GM23248 (cell line): ENCODE measurements around the gene OMP. TPM values are rescaled to one million over a fixed set of nuclear protein-coding genes. Genes with fewer than 3 reads are reported as not detected.
A peak's percentile ranks its signal among the peaks of the same experiment; 100 is the strongest.

ENCODE experiments used
- DNase-seq: peaks from one replicate; pipeline ENCODE4 v3.0.0-alpha.2; 2015
- H2AFZ ChIP-seq: fragments of 200-600 bp; sonication (generic); 2 replicates; pipeline ENCODE4 v1.6.1; 2016; ENCODE audit warnings: antibody characterized with exemption
- H3F3A ChIP-seq: fragments of 200-600 bp; sonication (generic); 2 replicates; pipeline ENCODE4 v1.6.1; 2016; ENCODE audit warnings: mild to moderate bottlenecking, antibody characterized with exemption, mixed run types; ENCODE audit not compliant: insufficient read depth
- H3K27ac ChIP-seq: fragments of 200-600 bp; sonication (generic); 2 replicates; pipeline ENCODE4 v1.5.1; 2016; ENCODE audit warnings: mild to moderate bottlenecking
- H3K27me3 ChIP-seq: fragments of 200-600 bp; sonication (generic); replicated peaks from 2 replicates; pipeline ENCODE4 v1.6.1; 2016; ENCODE audit warnings: mild to moderate bottlenecking; ENCODE audit not compliant: insufficient read depth
- H3K36me3 ChIP-seq: fragments of 200-600 bp; sonication (generic); 2 replicates; pipeline ENCODE4 v1.6.1; 2016; ENCODE audit warnings: low read depth, mild to moderate bottlenecking
- H3K4me1 ChIP-seq: fragments of 200-600 bp; sonication (generic); 2 replicates; pipeline ENCODE4 v1.6.1; 2016; ENCODE audit warnings: mild to moderate bottlenecking; ENCODE audit not compliant: insufficient read depth
- H3K4me2 ChIP-seq: fragments of 200-600 bp; sonication (generic); one replicate; pipeline ENCODE4 v1.6.1; 2016; ENCODE audit warnings: mild to moderate bottlenecking; ENCODE audit not compliant: unreplicated experiment
- H3K4me3 ChIP-seq: fragments of 200-600 bp; sonication (generic); 2 replicates; pipeline ENCODE4 v1.5.1; 2016; ENCODE audit warnings: mild to moderate bottlenecking
- H3K79me2 ChIP-seq: fragments of 200-600 bp; sonication (generic); 2 replicates; pipeline ENCODE4 v1.6.1; 2016; ENCODE audit warnings: mild to moderate bottlenecking; ENCODE audit not compliant: insufficient read depth
- H3K9ac ChIP-seq: fragments of 200-600 bp; sonication (generic); 2 replicates; pipeline ENCODE4 v1.6.1; 2016; ENCODE audit warnings: mild to moderate bottlenecking
- H3K9me2 ChIP-seq: fragments of 200-600 bp; sonication (generic); 2 replicates; pipeline ENCODE4 v1.6.1; 2016; ENCODE audit warnings: mixed run types, mild to moderate bottlenecking, moderate library complexity; ENCODE audit not compliant: insufficient read depth
- H3K9me3 ChIP-seq: fragments of 200-600 bp; sonication (generic); one replicate; pipeline ENCODE4 v1.6.1; 2017; ENCODE audit warnings: low read depth
- H4K20me1 ChIP-seq: fragments of 200-600 bp; sonication (generic); 2 replicates; pipeline ENCODE4 v1.6.0; 2016; ENCODE audit not compliant: insufficient read depth
- EZH2 ChIP-seq: fragments of 200-600 bp; sonication (generic); IDR thresholded peaks from 2 replicates; pipeline ENCODE4 v1.6.1; 2018; ENCODE audit warnings: antibody characterized with exemption, mild to moderate bottlenecking; ENCODE audit not compliant: insufficient read depth, poor library complexity, severe bottlenecking
- EZH2phosphoT487 ChIP-seq: fragments of 200-600 bp; sonication (generic); IDR thresholded peaks from 2 replicates; pipeline ENCODE4 v1.6.1; 2018; ENCODE audit warnings: antibody characterized with exemption, moderate library complexity, mild to moderate bottlenecking, low read depth; ENCODE audit not compliant: insufficient read depth
- WGBS, 2 experiments: methylation state at CpG; one replicate each; pipeline ENCODE4 v1.1.6; 2015 to 2017; ENCODE audit warnings: low lambda C conversion rate in 2 of 2, low coverage in 1 of 2; ENCODE audit errors: missing lambda C conversion rate in 2 of 2; 5-methylcytosine and 5-hydroxymethylcytosine counted together
- in situ Hi-C: fragments of 300-500 bp; cut with MboI; formaldehyde crosslinking; loops from 2 replicates; pipeline ENCODE4 v1.15.0; 2020
- polyA plus RNA-seq: library from polyadenylated mRNA; unstranded; fragments of >200 nt; fragmentation: Nextera tagmentation; extraction: Ambion mirVana; gene quantifications from 2 replicates; pipeline ENCODE4 v1.2.1, GENCODE V29; 2016
- total RNA-seq: library from RNA; depleted of rRNA; stranded (reverse); fragments of >200 nt; shearing (Covaris generic); gene quantifications from 2 replicates; pipeline ENCODE4 v1.2.3, GENCODE V29; 2014

OMP gene
- total and polyA plus RNA-seq, 2 experiments from 2014 or later, result not detected

DNA sequence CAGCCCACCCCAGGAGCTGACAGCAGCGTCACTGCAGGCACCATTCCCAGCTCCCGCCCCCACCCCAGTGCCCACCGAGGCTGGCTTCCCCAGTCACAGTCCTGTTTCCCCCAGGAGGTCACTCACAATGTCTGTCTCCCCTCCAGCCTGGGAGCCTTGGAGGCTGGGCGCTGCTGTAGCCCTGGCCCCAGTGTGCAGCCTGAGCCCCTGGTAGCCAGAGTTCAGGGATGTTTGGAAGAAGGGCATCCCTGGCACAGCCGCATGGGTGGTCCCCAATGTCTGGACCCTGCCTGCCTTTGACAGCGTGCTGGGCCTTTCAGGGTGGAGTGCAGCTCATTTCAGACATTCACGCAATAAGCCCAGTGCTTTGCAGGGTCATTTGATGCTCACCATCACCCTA lies 31.6 kb upstream of the OMP start:
- H3K27ac ChIP-seq, result no peak overlapping the region
- no peaks in the 10 kb centered on the region for H3K36me3 ChIP-seq
- no peak overlapping the region for H3K4me2 ChIP-seq
- peaks cover 69% of the 10 kb centered on the region for H3K79me2 ChIP-seq
- DNase-seq, result no peak
- H3K4me1 ChIP-seq, result peaks cover 43% of the 10 kb centered on the region
- H3K9ac ChIP-seq, result no peak overlapping the region
- 90 to 96% methylated on average over 7 of the region's 7 CpGs for WGBS, 2 experiments
- H2AFZ ChIP-seq, result no peak overlapping the region
- H3F3A ChIP-seq, result peaks cover 30% of the 10 kb centered on the region
- no peaks in the 10 kb centered on the region for H3K9me3 ChIP-seq
- in situ Hi-C loops, result no loop called here
- H3K27me3 ChIP-seq, result no peaks in the 10 kb centered on the region
- no peaks in the 10 kb centered on the region for H4K20me1 ChIP-seq
- no peak for TF ChIP-seq EZH2phosphoT487
- no peak for TF ChIP-seq EZH2
- H3K4me3 ChIP-seq, result no peak overlapping the region
- no peaks in the 10 kb centered on the region for H3K9me2 ChIP-seq

DNA sequence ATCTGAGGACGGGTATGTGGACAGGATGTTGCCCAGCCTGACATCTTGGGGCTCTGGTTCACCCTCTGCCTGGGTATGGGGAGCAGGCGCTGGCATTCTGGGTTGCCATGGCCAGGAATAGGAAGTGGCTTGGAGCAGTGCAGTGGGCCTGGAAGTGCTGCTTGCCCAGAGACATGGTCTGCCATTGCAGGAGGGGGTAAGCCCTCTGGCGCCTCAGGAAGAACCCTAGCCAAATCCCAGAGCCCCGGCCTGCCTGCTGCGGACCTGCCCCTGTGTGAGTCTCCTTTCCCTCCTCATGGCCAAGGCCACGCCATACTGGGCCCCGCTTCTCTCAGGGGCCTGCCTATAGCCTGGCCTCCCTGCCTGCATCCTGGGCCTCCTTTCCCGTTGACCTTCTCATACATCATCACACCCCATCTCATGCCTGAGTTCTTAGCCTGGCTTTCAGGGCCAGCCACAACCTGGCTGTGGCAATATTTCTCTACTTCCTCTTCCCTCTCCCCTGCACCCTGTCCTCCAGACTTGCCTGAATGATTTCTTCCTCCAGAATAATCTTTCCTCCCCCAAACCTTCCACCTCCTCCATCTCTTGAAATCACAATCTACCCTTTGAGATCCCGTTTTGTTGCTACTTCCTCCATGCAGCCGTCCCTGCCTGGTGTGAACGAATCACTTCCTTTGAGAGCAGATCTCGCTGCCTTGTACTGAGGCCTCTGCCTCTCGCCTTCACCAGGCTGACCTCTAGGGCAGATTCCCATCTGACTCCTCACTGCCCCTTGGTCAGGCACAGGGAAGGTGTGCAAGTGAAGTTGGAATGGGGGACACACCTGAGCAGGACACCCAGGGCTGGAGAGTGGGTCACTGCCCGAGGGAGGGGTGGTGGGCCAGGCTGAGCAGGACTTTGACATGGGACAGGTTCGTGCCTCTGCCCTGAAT lies 30.7 kb upstream of the OMP start:
- H3K9me2 ChIP-seq, result no peaks in the 10 kb centered on the region
- no peaks in the 10 kb centered on the region for H3K36me3 ChIP-seq
- peak overlapping the region; percentile 85 for H3K9ac ChIP-seq
- no peaks in the 10 kb centered on the region for H4K20me1 ChIP-seq
- H3K27ac ChIP-seq, result peak overlapping the region; percentile 99
- H2AFZ ChIP-seq, result peak overlapping the region; percentile 10; the same call in 1 of the 2 replicates
- H3K79me2 ChIP-seq, result peaks cover 77% of the 10 kb centered on the region
- 61 to 65% methylated on average over 12 of the region's 15 CpGs for WGBS, 2 experiments
- no peak overlapping the region for H3K4me3 ChIP-seq
- no peaks in the 10 kb centered on the region for H3K9me3 ChIP-seq
- peaks cover 43% of the 10 kb centered on the region for H3K4me1 ChIP-seq
- DNase-seq, result peak; percentile 67
- TF ChIP-seq EZH2, result no peak
- no peak for TF ChIP-seq EZH2phosphoT487
- in situ Hi-C loops, result no loop called here
- peak overlapping the region; percentile 46 for H3K4me2 ChIP-seq
- peaks cover 30% of the 10 kb centered on the region for H3F3A ChIP-seq
- H3K27me3 ChIP-seq, result no peaks in the 10 kb centered on the region

DNA sequence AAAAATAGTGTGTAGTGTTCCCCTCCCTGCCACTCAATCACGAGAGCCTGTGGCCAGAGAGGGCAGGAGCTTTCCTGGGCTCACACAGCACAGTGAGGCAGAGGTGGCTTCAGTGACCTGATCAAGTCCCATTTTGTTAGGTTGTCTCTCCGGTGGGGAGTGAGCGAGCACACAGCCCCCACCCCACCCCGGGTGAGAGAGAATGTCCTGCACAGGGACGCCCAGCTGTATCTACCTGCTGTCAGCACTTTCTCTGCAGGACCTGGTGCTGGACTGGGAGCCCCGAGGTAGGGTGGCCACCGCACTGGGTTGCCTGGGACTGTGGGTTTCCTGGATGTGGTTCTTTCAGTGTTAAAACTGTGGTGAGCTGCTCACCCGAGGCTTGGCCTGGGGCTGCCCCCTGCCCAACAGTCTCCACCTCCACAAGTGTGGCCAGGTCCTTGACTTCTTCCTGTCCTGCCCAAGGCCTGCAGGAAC lies 29.8 kb upstream of the OMP start:
- Histone ChIP-seq H4K20me1 (no peaks in the 10 kb centered on the region), H2AFZ (peak overlapping the region; percentile 57; the same call in 1 of the 2 replicates)
- 43 to 49% methylated on average over 6 to 8 of the region's 8 CpGs for WGBS, 2 experiments

DNA sequence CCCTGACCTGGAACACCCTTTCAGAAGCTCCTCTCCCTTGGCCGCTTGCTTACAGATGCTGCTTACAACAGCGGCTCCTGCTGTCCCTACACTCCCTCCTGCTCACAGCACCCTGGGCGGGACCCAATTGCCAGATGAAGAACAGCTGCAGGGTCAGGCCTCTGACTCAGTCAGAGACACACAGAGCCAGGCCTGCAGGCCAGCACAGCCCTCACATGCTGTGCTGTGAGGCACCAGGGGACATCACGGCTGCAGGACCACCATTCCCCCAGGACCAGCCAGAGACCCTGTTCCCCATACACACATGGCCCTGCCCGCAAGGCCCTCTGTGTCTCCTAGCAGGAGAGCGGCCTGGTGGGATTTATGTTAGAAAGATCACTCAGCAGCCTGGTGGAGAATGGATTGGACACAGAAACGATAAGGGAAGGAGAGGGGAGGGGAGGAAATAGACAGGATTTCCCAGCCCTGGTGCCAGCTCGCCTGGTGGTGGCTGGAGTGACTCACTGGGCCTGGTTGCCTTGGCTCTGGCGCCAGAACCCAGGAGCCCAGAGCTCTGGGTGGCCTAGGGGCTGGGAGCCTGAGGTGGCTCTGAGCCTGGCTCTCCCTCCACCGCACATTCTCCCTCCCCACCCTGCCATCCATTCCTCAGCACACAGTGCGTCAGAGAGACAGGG lies 29.2 kb upstream of the OMP start:
- WGBS, 2 experiments, result 0 to 1% methylated on average over 11 of the region's 11 CpGs
- in situ Hi-C loops, result no loop called here

More for the DNA sequence above, 29.8 kb upstream of the OMP start:
- in situ Hi-C loops, result no loop called here
- Histone ChIP-seq H3K9me2 (no peaks in the 10 kb centered on the region), H3K79me2 (peaks cover 77% of the 10 kb centered on the region), H3K36me3 (no peaks in the 10 kb centered on the region), H3K4me3 (no peak overlapping the region), H3K27ac (peak overlapping the region; percentile 99), H3K4me2 (peak overlapping the region; percentile 46), H3K27me3 (no peaks in the 10 kb centered on the region), H3F3A (peaks cover 30% of the 10 kb centered on the region), H3K9me3 (no peaks in the 10 kb centered on the region), H3K9ac (peak overlapping the region; percentile 85), H3K4me1 (peaks cover 39% of the 10 kb centered on the region)
- TF ChIP-seq EZH2, result no peak
- TF ChIP-seq EZH2phosphoT487, result no peak
- DNase-seq, result no peak

More for the DNA sequence above, 29.2 kb upstream of the OMP start:
- Histone ChIP-seq H3K9me3 (no peaks in the 10 kb centered on the region), H3K27ac (peak overlapping the region; percentile 99), H3K27me3 (no peaks in the 10 kb centered on the region), H3K4me2 (peak overlapping the region; percentile 78), H3K9ac (peak overlapping the region; percentile 85), H2AFZ (peak overlapping the region; percentile 57; the same call in 1 of the 2 replicates), H3K36me3 (0 out of 2 replicates have a peak, but pooled peaks cover 2% of the 10 kb centered on the region), H3K4me1 (peaks cover 33% of the 10 kb centered on the region), H3F3A (peaks cover 30% of the 10 kb centered on the region), H3K4me3 (peak overlapping the region; percentile 45), H4K20me1 (no peaks in the 10 kb centered on the region), H3K9me2 (no peaks in the 10 kb centered on the region), H3K79me2 (peaks cover 77% of the 10 kb centered on the region)
- TF ChIP-seq EZH2phosphoT487, result no peak
- no peak for TF ChIP-seq EZH2
- peak; percentile 99 for DNase-seq
